CD14-positive monocyte (primary cell): Measurements from ENCODE around the gene PHF21B. TPM values are rescaled to one million over a fixed set of nuclear protein-coding genes. Genes with fewer than 3 reads are reported as not detected.

Experiments
- DNase-seq, 3 donors: peaks; one replicate each; pipeline ENCODE4 v3.0.0-alpha.2; 2011 to 2022
- H2AFZ ChIP-seq: 2 replicates; pipeline ENCODE4 v1.6.0; 2012; ENCODE audit warnings: mild to moderate bottlenecking, low read depth, low read length, inconsistent platforms; ENCODE audit not compliant: insufficient read depth, poor library complexity, severe bottlenecking
- H3K27ac ChIP-seq, 2 donors: 1 replicate in 1 of 2; 2 replicates in 1 of 2; pipeline ENCODE4 v1.5.1; 2012 to 2013; ENCODE audit warnings: low read length in 2 of 2, control low read depth in 1 of 2, inconsistent platforms in 1 of 2, low read depth in 1 of 2, mild to moderate bottlenecking in 1 of 2
- H3K27me3 ChIP-seq, 2 donors: one replicate each; pipeline versions ENCODE4 v1.6.0 to v1.6.1; 2011 to 2013; ENCODE audit warnings: low read length in 2 of 2; ENCODE audit not compliant: control insufficient read depth in 2 of 2, insufficient read depth in 2 of 2
- H3K36me3 ChIP-seq, 2 donors: replicated peaks in 1 of 2; 1 replicate in 1 of 2; 2 replicates in 1 of 2; pipeline versions ENCODE4 v1.5.1 to v1.6.1; 2012 to 2013; ENCODE audit warnings: low read length in 2 of 2, control low read depth in 1 of 2, inconsistent platforms in 1 of 2, mild to moderate bottlenecking in 1 of 2; ENCODE audit not compliant: insufficient read depth in 2 of 2, control insufficient read depth in 1 of 2
- H3K4me1 ChIP-seq, 2 donors: 1 replicate in 1 of 2; 2 replicates in 1 of 2; pipeline versions ENCODE4 v1.5.1 to v1.6.1; 2012 to 2013; ENCODE audit warnings: low read length in 2 of 2, control low read depth in 1 of 2, inconsistent platforms in 1 of 2, mild to moderate bottlenecking in 1 of 2, moderate library complexity in 1 of 2; ENCODE audit not compliant: insufficient read depth in 2 of 2, control insufficient read depth in 1 of 2
- H3K4me2 ChIP-seq: replicated peaks from 2 replicates; pipeline ENCODE3; 2012; ENCODE audit warnings: low read length, moderate library complexity, mild to moderate bottlenecking; ENCODE audit not compliant: poor library complexity, severe bottlenecking; ENCODE audit errors: extremely low read depth
- H3K4me3 ChIP-seq, 3 experiments: fragments of 200-600 bp in 1 of 3; sonication (generic) in 1 of 3; replicated peaks in 1 of 3; 1 replicate in 2 of 3; 2 replicates in 1 of 3; pipeline ENCODE4 v1.5.1; 2011 to 2013; ENCODE audit warnings: low read length in 3 of 3, mild to moderate bottlenecking in 3 of 3, control low read depth in 2 of 3, low read depth in 2 of 3, inconsistent platforms in 1 of 3, moderate library complexity in 1 of 3
- H3K79me2 ChIP-seq: 2 replicates; pipeline ENCODE4 v1.6.0; 2012; ENCODE audit warnings: mild to moderate bottlenecking, control low read depth, inconsistent platforms, low read length, moderate library complexity; ENCODE audit not compliant: insufficient read depth
- H3K9ac ChIP-seq: 2 replicates; pipeline ENCODE4 v1.6.0; 2017; ENCODE audit warnings: low read length, mild to moderate bottlenecking; ENCODE audit not compliant: insufficient read depth, poor library complexity, severe bottlenecking
- H3K9me3 ChIP-seq, 2 donors: replicated peaks in 1 of 2; 1 replicate in 1 of 2; 2 replicates in 1 of 2; pipeline versions ENCODE4 v1.5.1 to v1.6.1; 2012 to 2013; ENCODE audit warnings: low read length in 2 of 2, control low read depth in 1 of 2; ENCODE audit not compliant: control insufficient read depth in 1 of 2, insufficient read depth in 1 of 2
- H4K20me1 ChIP-seq: 2 replicates; pipeline ENCODE4 v1.6.0; 2012; ENCODE audit warnings: mild to moderate bottlenecking, low read length, control low read depth, moderate library complexity; ENCODE audit not compliant: insufficient read depth
- H3K27ac Mint-ChIP-seq, 7 donors: one replicate each; pipeline ENCODE4 v1.8.0; 2020; ENCODE audit warnings: mild to moderate bottlenecking in 7 of 7, mixed read lengths in 7 of 7, moderate library complexity in 6 of 7, inconsistent platforms in 2 of 7
- H3K27me3 Mint-ChIP-seq, 3 donors: one replicate each; pipeline ENCODE4 v1.8.0; 2021 to 2022; ENCODE audit warnings: low read depth in 3 of 3, mild to moderate bottlenecking in 3 of 3, mixed read lengths in 3 of 3, moderate library complexity in 3 of 3, inconsistent platforms in 1 of 3
- H3K36me3 Mint-ChIP-seq, 2 donors: one replicate each; pipeline ENCODE4 v1.8.0; 2020; ENCODE audit warnings: mixed read lengths in 2 of 2, inconsistent platforms in 1 of 2, mild to moderate bottlenecking in 1 of 2
- H3K4me1 Mint-ChIP-seq: one replicate; pipeline ENCODE4 v1.8.0; 2020; ENCODE audit warnings: mild to moderate bottlenecking, mixed read lengths
- H3K4me3 Mint-ChIP-seq, 2 donors: one replicate each; pipeline ENCODE4 v1.8.0; 2020; ENCODE audit warnings: mild to moderate bottlenecking in 2 of 2, mixed read lengths in 2 of 2, moderate library complexity in 1 of 2
- H3K9me3 Mint-ChIP-seq, 7 donors: one replicate each; pipeline ENCODE4 v1.8.0; 2020 to 2022; ENCODE audit warnings: mixed read lengths in 7 of 7, mild to moderate bottlenecking in 6 of 7, moderate library complexity in 6 of 7, inconsistent platforms in 2 of 7
- WGBS: methylation state at CpG from one replicate; pipeline ENCODE4 v1.1.5; 2013; ENCODE audit warnings: missing lambda C conversion rate; ENCODE audit not compliant: insufficient coverage; 5-methylcytosine and 5-hydroxymethylcytosine counted together
- intact Hi-C, 2 donors: fragments of 100-400 bp; cut with micrococcal nuclease; formaldehyde crosslinking; loops; one replicate each; pipeline versions ENCODE4 v1.15.0 to v1.15.1; 2023
- polyA plus RNA-seq, 3 donors: library from polyadenylated mRNA; depleted of rRNA in 1 of 3; unstranded in 2 of 3; stranded (reverse) in 1 of 3; fragments of 300-500 nt in 2 of 3; fragments of >200 nt in 1 of 3; fragmentation: Illumina TruSeq in 2 of 3; gene quantifications; 1 replicate in 2 of 3; 2 replicates in 1 of 3; pipeline ENCODE4 v1.2.3, GENCODE V29; 2012 to 2021
- TF ChIP-seq, protein P1 (sequence below): fragments of 200-600 bp; IDR thresholded peaks from one replicate; pipeline ENCODE4 v1.8.0; 2022; ENCODE audit warnings: antibody characterized with exemption, mild to moderate bottlenecking

Gene PHF21B
- polyA plus RNA-seq, 3 donors: not detected

DNA sequence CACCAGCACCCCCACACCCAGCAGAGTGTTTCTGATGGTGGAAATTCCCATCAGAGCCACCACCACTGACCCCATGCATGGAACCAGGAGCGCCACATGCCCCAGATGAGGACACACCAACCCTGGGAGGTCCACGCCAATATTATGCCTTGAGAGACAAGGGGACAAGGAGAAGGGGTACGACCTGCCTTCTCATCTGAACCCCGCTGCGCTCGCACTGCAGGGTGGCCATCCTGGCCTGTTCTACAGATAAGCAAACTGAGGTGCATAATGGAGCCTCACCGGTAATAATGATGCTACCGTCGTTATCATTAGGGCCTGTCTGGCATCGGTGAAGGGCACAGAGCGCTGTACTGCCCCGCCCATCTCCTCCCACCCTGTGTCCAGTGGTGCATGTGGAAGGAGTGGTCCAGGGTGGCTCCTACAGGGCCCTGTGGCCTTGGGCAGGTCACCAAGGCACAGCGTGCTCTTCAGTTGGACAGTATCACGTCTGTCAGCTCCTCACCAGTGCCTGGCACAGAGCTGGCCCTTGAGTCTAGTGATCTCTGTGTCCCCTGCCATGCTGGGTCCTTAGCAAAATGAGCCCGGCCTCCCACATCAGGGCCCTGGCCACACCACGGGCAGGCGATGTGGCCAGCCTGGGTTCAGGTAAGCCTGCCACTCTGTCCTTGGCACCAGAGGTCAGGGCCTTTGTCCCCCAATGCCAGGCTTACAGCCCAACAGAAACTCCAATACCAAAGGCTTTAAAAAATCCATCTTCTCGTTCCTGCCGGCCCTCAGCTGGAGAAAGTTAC, 92.2 kb downstream of the PHF21B start:
- intact Hi-C loops: no loop called here
- Histone ChIP-seq H3K27me3 (no peaks in the 10 kb centered on the region), H2AFZ (no peak overlapping the region), H3K79me2 (no peaks in the 10 kb centered on the region), H3K4me1 (no peaks in the 10 kb centered on the region), H3K9me3 (no peaks in the 10 kb centered on the region), H3K4me2 (no peak overlapping the region), H3K27ac (no peak overlapping the region), H3K36me3 (no peaks in the 10 kb centered on the region), H4K20me1 (no peaks in the 10 kb centered on the region), H3K4me3 (no peak overlapping the region), H3K9ac (no peak overlapping the region)
- Mint-ChIP-seq H3K27me3 (peaks cover 0 to 6% (median 5%) of the 10 kb centered on the region in 3 donors), H3K4me3 (no peak overlapping the region), H3K36me3 (no peaks in the 10 kb centered on the region), H3K4me1 (no peaks in the 10 kb centered on the region), H3K9me3 (peaks cover 0 to 8% (median 2%) of the 10 kb centered on the region in 7 donors), H3K27ac (no peak overlapping the region)
- no peak for DNase-seq
- TF ChIP-seq, protein P1, sequence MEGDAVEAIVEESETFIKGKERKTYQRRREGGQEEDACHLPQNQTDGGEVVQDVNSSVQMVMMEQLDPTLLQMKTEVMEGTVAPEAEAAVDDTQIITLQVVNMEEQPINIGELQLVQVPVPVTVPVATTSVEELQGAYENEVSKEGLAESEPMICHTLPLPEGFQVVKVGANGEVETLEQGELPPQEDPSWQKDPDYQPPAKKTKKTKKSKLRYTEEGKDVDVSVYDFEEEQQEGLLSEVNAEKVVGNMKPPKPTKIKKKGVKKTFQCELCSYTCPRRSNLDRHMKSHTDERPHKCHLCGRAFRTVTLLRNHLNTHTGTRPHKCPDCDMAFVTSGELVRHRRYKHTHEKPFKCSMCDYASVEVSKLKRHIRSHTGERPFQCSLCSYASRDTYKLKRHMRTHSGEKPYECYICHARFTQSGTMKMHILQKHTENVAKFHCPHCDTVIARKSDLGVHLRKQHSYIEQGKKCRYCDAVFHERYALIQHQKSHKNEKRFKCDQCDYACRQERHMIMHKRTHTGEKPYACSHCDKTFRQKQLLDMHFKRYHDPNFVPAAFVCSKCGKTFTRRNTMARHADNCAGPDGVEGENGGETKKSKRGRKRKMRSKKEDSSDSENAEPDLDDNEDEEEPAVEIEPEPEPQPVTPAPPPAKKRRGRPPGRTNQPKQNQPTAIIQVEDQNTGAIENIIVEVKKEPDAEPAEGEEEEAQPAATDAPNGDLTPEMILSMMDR: no peak
- WGBS: 90% methylated on average over 17 of the region's 19 CpGs

DNA sequence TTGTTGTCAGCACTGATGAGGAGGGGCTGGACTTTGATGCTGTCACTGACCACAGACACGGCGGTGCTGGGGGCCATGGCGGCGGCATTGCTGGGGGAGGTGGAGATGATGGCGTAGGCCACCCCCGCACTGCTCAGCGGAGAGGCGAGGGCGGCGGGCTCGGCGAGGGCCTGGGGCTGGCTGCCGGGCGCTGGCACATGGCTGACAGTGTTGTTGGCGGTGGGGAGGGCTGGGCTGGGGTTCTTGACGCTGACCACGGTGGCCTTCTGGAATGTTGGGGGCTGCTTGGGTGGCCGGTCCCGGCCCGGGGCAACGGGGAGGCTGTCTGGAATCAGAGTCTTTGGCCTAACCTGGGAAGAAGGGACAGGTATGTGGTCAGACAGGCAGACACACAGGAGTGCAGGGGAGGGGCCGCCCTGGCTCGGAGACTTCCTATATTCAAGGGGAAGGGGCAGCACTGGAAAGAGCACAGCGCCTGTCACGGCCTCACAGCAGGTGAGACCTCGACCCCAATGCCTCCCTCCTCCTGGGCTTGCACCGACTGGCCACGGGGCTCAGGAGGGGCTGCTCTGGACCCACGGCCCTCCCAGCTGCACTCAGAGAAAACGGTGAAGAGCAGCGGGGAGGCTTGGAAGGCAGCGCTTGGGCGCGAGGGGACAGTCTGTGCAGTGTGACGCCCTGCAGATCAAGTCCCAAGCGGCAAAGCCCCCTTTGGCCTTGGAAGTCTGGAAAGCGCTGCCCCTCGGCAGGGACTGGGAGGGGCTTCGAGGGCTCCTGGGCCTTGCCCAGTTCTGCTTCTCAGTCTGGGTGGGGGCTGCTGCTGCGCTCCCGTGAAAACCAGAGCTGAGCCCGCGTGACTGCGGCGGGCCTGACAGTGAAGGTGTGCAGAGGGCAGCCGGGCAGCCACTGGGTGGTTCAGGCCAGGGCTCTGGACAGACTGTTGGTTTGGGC, 93.2 kb downstream of the PHF21B start:
- 90% methylated on average over 43 of the region's 46 CpGs for WGBS
- no peak overlapping the region for H2AFZ ChIP-seq
- no peaks in the 10 kb centered on the region for H3K36me3 ChIP-seq
- no peaks in the 10 kb centered on the region for H3K79me2 ChIP-seq
- no peaks in the 10 kb centered on the region for H3K4me1 ChIP-seq
- peak overlapping the region in 2 of 7 donors; percentile 11 to 65 for H3K27ac Mint-ChIP-seq
- intact Hi-C loops: no loop called here
- H3K4me3 Mint-ChIP-seq: no peak overlapping the region
- no peak overlapping the region for H3K4me3 ChIP-seq
- no peaks in the 10 kb centered on the region for H3K36me3 Mint-ChIP-seq
- DNase-seq: no peak
- TF ChIP-seq, protein P1: no peak
- peaks cover 0 to 5% (median 4%) of the 10 kb centered on the region in 3 donors for H3K27me3 Mint-ChIP-seq
- H4K20me1 ChIP-seq: no peaks in the 10 kb centered on the region
- no peaks in the 10 kb centered on the region for H3K9me3 ChIP-seq
- peaks cover 0 to 10% (median 7%) of the 10 kb centered on the region in 7 donors for H3K9me3 Mint-ChIP-seq
- H3K27me3 ChIP-seq: no peaks in the 10 kb centered on the region
- H3K4me1 Mint-ChIP-seq: no peaks in the 10 kb centered on the region
- no peak overlapping the region for H3K4me2 ChIP-seq
- no peak overlapping the region for H3K27ac ChIP-seq
- no peak overlapping the region for H3K9ac ChIP-seq
